Renal cortical epithelial cell (primary cell): ENCODE results near the gene PHC2. TPM values are rescaled to one million over a fixed set of nuclear protein-coding genes. Genes with fewer than 3 reads are reported as not detected.

Source experiments
- total RNA-seq: library from RNA; depleted of rRNA; stranded (reverse); fragments of >200 nt; gene quantifications from 2 replicates; pipeline ENCODE4 v1.2.3, GENCODE V29; 2014

PHC2 gene
- total RNA-seq, 1 donor from 2014 or later: 187 TPM

Other genes with a start within 250 kb of the PHC2 start
- 1.6 and 6.4 TPM in 2 replicates for gene TRIM62, start 249.1 kb downstream of the PHC2 start, total RNA-seq
- 1.0 and 6.9 TPM in 2 replicates for gene ZNF362, start 174.6 kb downstream of the PHC2 start, total RNA-seq
- not detected in 2 replicates for gene A3GALT2, start 110.0 kb downstream of the PHC2 start, total RNA-seq
- 7.6 and 15.9 TPM in 2 replicates for gene ZSCAN20, start 41.5 kb upstream of the PHC2 start, total RNA-seq